OCI-LY7 (cell line): ENCODE measurements around the gene AK9.

Experiments
- CTCF ChIP-seq: fragments of 200-600 bp; sonication (generic); conservative IDR thresholded peaks from 2 replicates; pipeline ENCODE4 v1.5.1; 2014; ENCODE audit warnings: mild to moderate bottlenecking, antibody characterized with exemption, low read length, moderate library complexity, mixed read lengths
- EZH2phosphoT487 ChIP-seq: fragments of 200-600 bp; sonication (generic); IDR thresholded peaks from 2 replicates; pipeline ENCODE4 v1.6.1; 2018; ENCODE audit warnings: low read depth, borderline replicate concordance, mild to moderate bottlenecking, mixed run types, antibody characterized with exemption, low read length, moderate library complexity, mixed read lengths

GRCh38 chr6:109676724-109677123 lies 14.3 kb downstream of the AK9 start:
- no peak for TF ChIP-seq CTCF
- TF ChIP-seq EZH2phosphoT487, result no peak
